Mucosa of rectum (tissue), 2 donors: Measurements from ENCODE around the gene OR5C1.

Source experiments
- H3K27ac ChIP-seq, 2 donors: one replicate each; pipeline ENCODE4 v1.7.0; 2013; ENCODE audit warnings: inconsistent platforms in 2 of 2, low read depth in 2 of 2, low read length in 2 of 2
- H3K27me3 ChIP-seq, 2 donors: one replicate each; pipeline ENCODE4 v1.7.0; 2013; ENCODE audit warnings: low read length in 2 of 2; ENCODE audit not compliant: control insufficient read depth in 2 of 2, insufficient read depth in 2 of 2
- H3K36me3 ChIP-seq, 2 donors: one replicate each; pipeline ENCODE4 v1.7.0; 2013; ENCODE audit warnings: low read length in 2 of 2; ENCODE audit not compliant: control insufficient read depth in 2 of 2, insufficient read depth in 2 of 2
- H3K4me1 ChIP-seq, 2 donors: one replicate each; pipeline ENCODE4 v1.7.0; 2013; ENCODE audit warnings: low read length in 2 of 2, mild to moderate bottlenecking in 1 of 2; ENCODE audit not compliant: control insufficient read depth in 2 of 2, insufficient read depth in 2 of 2
- H3K4me3 ChIP-seq, 2 donors: one replicate each; pipeline ENCODE4 v1.7.0; 2013; ENCODE audit warnings: low read length in 2 of 2
- H3K9ac ChIP-seq, 2 donors: one replicate each; pipeline ENCODE4 v1.7.0; 2013; ENCODE audit warnings: low read length in 2 of 2, low read depth in 1 of 2, mild to moderate bottlenecking in 1 of 2
- H3K9me3 ChIP-seq, 2 donors: one replicate each; pipeline ENCODE4 v1.7.0; 2013; ENCODE audit warnings: low read length in 2 of 2; ENCODE audit not compliant: control insufficient read depth in 2 of 2
- donor health status: healthy.
- donor health status: Normal muscosa, but diverticular disease.

Gene OR5C1

DNA sequence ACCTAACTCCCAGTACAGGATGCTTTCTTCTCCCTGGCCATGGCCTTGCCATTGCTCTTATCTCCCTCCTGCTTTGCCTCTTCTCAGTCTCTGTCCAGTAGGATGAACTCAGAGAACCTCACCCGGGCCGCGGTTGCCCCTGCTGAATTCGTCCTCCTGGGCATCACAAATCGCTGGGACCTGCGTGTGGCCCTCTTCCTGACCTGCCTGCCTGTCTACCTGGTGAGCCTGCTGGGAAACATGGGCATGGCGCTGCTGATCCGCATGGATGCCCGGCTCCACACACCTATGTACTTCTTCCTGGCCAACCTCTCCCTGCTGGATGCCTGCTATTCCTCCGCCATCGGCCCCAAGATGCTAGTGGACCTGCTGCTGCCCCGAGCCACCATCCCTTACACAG is at the start of gene OR5C1:
Gene OR5C1 (plus strand): TSS at position 103 of the 400 bp plus-strand sequence. CDS start 0 bp downstream, at position 103.
- no peak within 1 kb of the TSS for H3K4me3 ChIP-seq
- no peak within 1 kb of the TSS for H3K9ac ChIP-seq
- H3K27me3 ChIP-seq, result no peaks in the 10 kb centered on the region
- no peaks in the 10 kb centered on the region for H3K36me3 ChIP-seq
- H3K4me1 ChIP-seq, result no peaks in the 10 kb centered on the region
- no peaks in the 10 kb centered on the region for H3K9me3 ChIP-seq
- H3K27ac ChIP-seq, result no peak within 1 kb of the TSS

DNA sequence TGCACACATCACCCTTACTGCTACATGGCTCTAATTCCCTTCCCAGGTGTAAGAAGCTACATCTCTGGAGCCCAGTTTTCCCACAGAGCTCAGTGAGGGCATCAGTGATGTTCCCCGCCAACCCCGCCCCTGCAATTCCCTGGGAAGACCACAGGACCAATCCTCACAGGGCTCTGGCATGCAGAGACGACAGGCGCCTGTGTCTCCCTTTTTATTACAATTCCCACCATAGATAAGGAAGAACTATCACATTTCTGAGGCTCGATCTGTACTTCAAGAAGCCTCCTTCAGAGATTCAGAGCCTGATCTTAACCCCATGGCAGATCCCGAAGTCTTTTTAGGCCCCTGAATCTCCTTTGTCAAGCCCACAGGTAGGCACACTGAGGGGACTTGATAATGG is 46.7 kb upstream of the OR5C1 start, which contains the start of gene OR1L6:
Gene OR1L6 (plus strand): TSS at position 301 of the 400 bp plus-strand sequence. CDS start 7,545 bp downstream, outside the sequence.
- Histone ChIP-seq H3K4me3 (no peak within 1 kb of the TSS), H3K36me3 (no peaks in the 10 kb centered on the region)

DNA sequence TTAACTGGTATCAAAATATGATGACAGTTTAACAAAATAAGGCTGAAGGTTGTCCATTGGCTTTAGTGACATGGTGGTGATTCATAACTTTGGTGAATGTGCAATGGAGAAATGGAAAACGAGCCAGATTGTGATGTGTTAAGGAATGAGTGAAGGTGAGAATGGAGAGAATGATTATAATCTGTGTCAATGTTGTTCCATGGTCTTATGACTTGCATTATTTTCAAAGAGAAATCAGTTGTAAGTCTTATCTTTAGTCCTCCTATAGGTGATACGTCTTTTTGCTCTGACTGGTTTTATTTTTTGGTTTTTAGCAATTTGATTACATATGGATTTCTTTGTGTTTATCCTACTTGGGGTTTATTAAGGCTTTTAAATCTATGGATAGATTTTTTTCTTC is 33.9 kb upstream of the OR5C1 start:
- no peaks in the 10 kb centered on the region for H3K36me3 ChIP-seq
- H3K9me3 ChIP-seq, result no peaks in the 10 kb centered on the region
- no peak overlapping the region for H3K27ac ChIP-seq
- H3K4me3 ChIP-seq, result no peak overlapping the region
- no peak overlapping the region for H3K9ac ChIP-seq
- H3K4me1 ChIP-seq, result no peaks in the 10 kb centered on the region
- H3K27me3 ChIP-seq, result no peaks in the 10 kb centered on the region

More for the DNA sequence above, 46.7 kb upstream of the OR5C1 start, which contains the start of gene OR1L6:
- Histone ChIP-seq H3K4me1 (no peaks in the 10 kb centered on the region), H3K9ac (no peak within 1 kb of the TSS), H3K27me3 (no peaks in the 10 kb centered on the region), H3K27ac (no peak within 1 kb of the TSS), H3K9me3 (no peaks in the 10 kb centered on the region)

- Histone ChIP-seq H3K36me3 (no peaks in the 10 kb centered on the region), H3K4me1 (no peaks in the 10 kb centered on the region), H3K27me3 (no peaks in the 10 kb centered on the region), H3K27ac (no peak overlapping the region), H3K9ac (no peak overlapping the region), H3K9me3 (no peaks in the 10 kb centered on the region), H3K4me3 (no peak overlapping the region)
These were observed 20.9 kb upstream of the OR5C1 start for GRCh38 chr9:122767817-122768216.

DNA sequence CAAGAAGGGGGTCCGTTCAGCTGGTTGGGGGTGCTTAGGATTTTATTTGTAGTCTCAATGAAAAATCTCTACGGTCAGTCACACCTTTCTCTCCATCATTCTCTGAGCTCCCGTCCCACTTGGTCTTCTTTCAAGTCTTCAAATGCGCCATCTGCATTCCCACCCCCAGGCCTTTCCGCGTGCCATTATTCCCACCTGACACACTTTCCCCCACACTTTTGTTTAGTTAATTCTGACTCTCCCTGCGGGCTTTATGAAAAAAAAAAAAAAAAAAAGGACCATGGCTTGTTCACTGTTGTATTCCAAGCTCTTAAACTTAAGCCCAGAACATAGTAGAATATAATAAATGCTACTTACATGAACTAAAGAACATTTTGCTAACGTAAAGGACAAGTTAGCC is 11.7 kb upstream of the OR5C1 start:
- no peaks in the 10 kb centered on the region for H3K36me3 ChIP-seq
- H3K9me3 ChIP-seq, result no peaks in the 10 kb centered on the region
- H3K27ac ChIP-seq, result no peak overlapping the region
- H3K4me3 ChIP-seq, result no peak overlapping the region
- no peak overlapping the region for H3K9ac ChIP-seq
- H3K4me1 ChIP-seq, result no peaks in the 10 kb centered on the region
- H3K27me3 ChIP-seq, result no peaks in the 10 kb centered on the region

GRCh38 chr9:122777935-122778627 is 10.7 kb upstream of the OR5C1 start:
- H3K36me3 ChIP-seq, result no peaks in the 10 kb centered on the region
- H3K9me3 ChIP-seq, result no peaks in the 10 kb centered on the region
- no peak overlapping the region for H3K27ac ChIP-seq
- H3K27me3 ChIP-seq, result no peaks in the 10 kb centered on the region
- H3K4me1 ChIP-seq, result no peaks in the 10 kb centered on the region
- no peak overlapping the region for H3K4me3 ChIP-seq
- no peak overlapping the region for H3K9ac ChIP-seq

- Histone ChIP-seq H3K36me3 (no peaks in the 10 kb centered on the region), H3K9me3 (no peaks in the 10 kb centered on the region), H3K27ac (no peak overlapping the region), H3K9ac (no peak overlapping the region), H3K27me3 (no peaks in the 10 kb centered on the region), H3K4me3 (no peak overlapping the region), H3K4me1 (no peaks in the 10 kb centered on the region)
These were observed 9.6 kb upstream of the OR5C1 start for GRCh38 chr9:122779181-122779580.

- Histone ChIP-seq H3K4me3 (no peak overlapping the region), H3K9me3 (no peaks in the 10 kb centered on the region)
These were observed 8.7 kb upstream of the OR5C1 start for GRCh38 chr9:122780026-122780425.

DNA sequence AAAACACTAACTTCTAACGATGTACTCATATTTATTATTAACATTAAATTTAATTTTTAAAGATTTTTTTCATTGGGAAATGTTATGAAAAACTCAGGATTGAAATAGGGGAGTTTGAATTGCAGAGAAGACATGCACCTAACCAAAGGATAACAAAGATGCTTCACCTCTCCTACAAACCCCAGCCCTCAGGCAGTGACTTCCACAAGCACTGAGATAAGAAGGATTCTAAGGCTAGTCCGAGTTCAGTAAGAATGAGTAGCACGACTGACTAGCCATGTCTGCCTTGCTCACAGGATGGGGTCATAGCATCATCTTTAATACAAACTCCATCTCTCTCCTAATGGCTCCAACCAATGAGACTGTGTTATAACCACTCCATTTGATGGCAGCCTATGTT is 7.1 kb upstream of the OR5C1 start:
- no peak overlapping the region for H3K27ac ChIP-seq
- no peaks in the 10 kb centered on the region for H3K36me3 ChIP-seq
- no peak overlapping the region for H3K9ac ChIP-seq
- H3K4me3 ChIP-seq, result no peak overlapping the region
- H3K4me1 ChIP-seq, result no peaks in the 10 kb centered on the region
- H3K9me3 ChIP-seq, result no peaks in the 10 kb centered on the region
- no peaks in the 10 kb centered on the region for H3K27me3 ChIP-seq

More at GRCh38 chr9:122780026-122780425, 8.7 kb upstream of the OR5C1 start:
- no peaks in the 10 kb centered on the region for H3K27me3 ChIP-seq
- H3K4me1 ChIP-seq, result no peaks in the 10 kb centered on the region
- no peaks in the 10 kb centered on the region for H3K36me3 ChIP-seq
- no peak overlapping the region for H3K27ac ChIP-seq
- no peak overlapping the region for H3K9ac ChIP-seq

GRCh38 chr9:122785269-122785668 is 3.5 kb upstream of the OR5C1 start:
- Histone ChIP-seq H3K4me1 (no peaks in the 10 kb centered on the region), H3K36me3 (no peaks in the 10 kb centered on the region), H3K9me3 (no peaks in the 10 kb centered on the region), H3K27me3 (no peaks in the 10 kb centered on the region), H3K9ac (no peak overlapping the region), H3K4me3 (no peak overlapping the region), H3K27ac (no peak overlapping the region)
